Measurements from ENCODE around the gene SPATA31C2.

DNA sequence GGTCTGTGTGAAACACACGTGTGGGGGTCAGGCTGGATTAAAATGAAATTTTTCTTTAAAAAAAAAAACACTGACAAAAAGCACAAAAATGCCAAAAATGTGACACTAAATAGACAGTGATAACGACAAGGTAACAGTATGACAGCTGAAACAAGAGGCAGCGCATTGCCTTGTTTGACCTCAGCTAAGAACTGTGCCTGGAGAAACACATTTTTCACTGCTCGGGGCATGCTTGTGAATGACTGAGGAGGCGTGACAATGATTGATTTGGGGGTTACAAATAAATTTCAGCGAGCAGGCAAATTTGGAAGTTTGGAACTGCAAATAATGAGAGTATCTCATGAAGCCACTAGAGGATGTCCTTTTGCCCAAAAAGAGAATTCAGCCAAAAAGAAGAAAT, 44.2 kb upstream of the SPATA31C2 start:
- TF ChIP-seq, protein P1, sequence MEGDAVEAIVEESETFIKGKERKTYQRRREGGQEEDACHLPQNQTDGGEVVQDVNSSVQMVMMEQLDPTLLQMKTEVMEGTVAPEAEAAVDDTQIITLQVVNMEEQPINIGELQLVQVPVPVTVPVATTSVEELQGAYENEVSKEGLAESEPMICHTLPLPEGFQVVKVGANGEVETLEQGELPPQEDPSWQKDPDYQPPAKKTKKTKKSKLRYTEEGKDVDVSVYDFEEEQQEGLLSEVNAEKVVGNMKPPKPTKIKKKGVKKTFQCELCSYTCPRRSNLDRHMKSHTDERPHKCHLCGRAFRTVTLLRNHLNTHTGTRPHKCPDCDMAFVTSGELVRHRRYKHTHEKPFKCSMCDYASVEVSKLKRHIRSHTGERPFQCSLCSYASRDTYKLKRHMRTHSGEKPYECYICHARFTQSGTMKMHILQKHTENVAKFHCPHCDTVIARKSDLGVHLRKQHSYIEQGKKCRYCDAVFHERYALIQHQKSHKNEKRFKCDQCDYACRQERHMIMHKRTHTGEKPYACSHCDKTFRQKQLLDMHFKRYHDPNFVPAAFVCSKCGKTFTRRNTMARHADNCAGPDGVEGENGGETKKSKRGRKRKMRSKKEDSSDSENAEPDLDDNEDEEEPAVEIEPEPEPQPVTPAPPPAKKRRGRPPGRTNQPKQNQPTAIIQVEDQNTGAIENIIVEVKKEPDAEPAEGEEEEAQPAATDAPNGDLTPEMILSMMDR (IDR thresholded peaks at IDR 0.05; ENCODE audit: low read length) = no peak
- no peak for TF ChIP-seq EZH2 (IDR thresholded peaks at IDR 0.05; ENCODE audit: borderline replicate concordance, low read length)
